Articular chondrocyte of knee joint (primary cell): ENCODE data around the gene MPP2. TPM values are rescaled to one million over a fixed set of nuclear protein-coding genes. Genes with fewer than 3 reads are reported as not detected.

ENCODE experiments used
- total RNA-seq: library from RNA; depleted of rRNA; stranded (reverse); fragments of >200 nt; gene quantifications from 2 replicates; pipeline ENCODE4 v1.2.3, GENCODE V29; 2012

MPP2 gene
- total RNA-seq = 3.7 and 3.9 TPM in 2 replicates

GRCh38 chr17:43907425-43907981 lies at the start of gene MPP2:
Gene MPP2 (minus strand): TSS chr17:43907536. CDS start chr17:43904460, 3,076 bp downstream.

GRCh38 chr17:43953746-43954145 lies 46.4 kb upstream of the MPP2 start, which contains the start of gene PYY:
Gene PYY (minus strand): TSS chr17:43953940. CDS start chr17:43953483, 457 bp downstream.

GRCh38 chr17:43942051-43942685 lies 34.8 kb upstream of the MPP2 start, which contains the start of gene PPY:
Gene PPY (minus strand): TSS chr17:43942476. CDS start chr17:43941654, 822 bp downstream.

GRCh38 chr17:43846963-43847371 lies 60.4 kb downstream of the MPP2 start, which contains the start of gene CD300LG:
Gene CD300LG (plus strand): TSS chr17:43847176. CDS start chr17:43847217, 41 bp downstream.

GRCh38 chr17:43832976-43833829 lies 74.1 kb downstream of the MPP2 start, which contains the start of gene MPP3:
Gene MPP3 (minus strand): TSS chr17:43833146. CDS start chr17:43831906, 1,240 bp downstream.

Other genes starting within 250 kb of the MPP2 start
- 0.11 and 0.26 TPM in 2 replicates for gene MEOX1, start 245.6 kb downstream of the MPP2 start, total RNA-seq
- gene SOST, start 148.7 kb downstream of the MPP2 start, total RNA-seq = not detected in 2 replicates
- 52.2 and 58.4 TPM in 2 replicates for gene DUSP3, start 128.6 kb downstream of the MPP2 start, total RNA-seq
- not detected in 2 replicates for gene CFAP97D1, start 127.1 kb downstream of the MPP2 start, total RNA-seq
- 8.2 and 8.6 TPM in 2 replicates for gene MPP3, start 74.4 kb downstream of the MPP2 start, total RNA-seq
- not detected in 2 replicates for gene CD300LG, start 60.4 kb downstream of the MPP2 start, total RNA-seq
- gene PPY, start 34.9 kb upstream of the MPP2 start, total RNA-seq = not detected in 2 replicates
- 0.11 and 0.13 TPM in 2 replicates for gene PYY, start 46.4 kb upstream of the MPP2 start, total RNA-seq
- gene NAGS, start 97.1 kb upstream of the MPP2 start, total RNA-seq = 0.43 and 0.65 TPM in 2 replicates
- gene TMEM101, start 107.4 kb upstream of the MPP2 start, total RNA-seq = 25.3 and 33.9 TPM in 2 replicates
- 68.2 and 77.1 TPM in 2 replicates for gene LSM12, start 159.1 kb upstream of the MPP2 start, total RNA-seq
- gene G6PC3, start 163.2 kb upstream of the MPP2 start, total RNA-seq = 27.2 and 29.8 TPM in 2 replicates
- 50.5 and 66.2 TPM in 2 replicates for gene HDAC5, start 216.1 kb upstream of the MPP2 start, total RNA-seq
- gene HROB, start 234.4 kb upstream of the MPP2 start, total RNA-seq = 1.8 and 3.4 TPM in 2 replicates